Measurements from ENCODE around the gene RANBP10.

DNA sequence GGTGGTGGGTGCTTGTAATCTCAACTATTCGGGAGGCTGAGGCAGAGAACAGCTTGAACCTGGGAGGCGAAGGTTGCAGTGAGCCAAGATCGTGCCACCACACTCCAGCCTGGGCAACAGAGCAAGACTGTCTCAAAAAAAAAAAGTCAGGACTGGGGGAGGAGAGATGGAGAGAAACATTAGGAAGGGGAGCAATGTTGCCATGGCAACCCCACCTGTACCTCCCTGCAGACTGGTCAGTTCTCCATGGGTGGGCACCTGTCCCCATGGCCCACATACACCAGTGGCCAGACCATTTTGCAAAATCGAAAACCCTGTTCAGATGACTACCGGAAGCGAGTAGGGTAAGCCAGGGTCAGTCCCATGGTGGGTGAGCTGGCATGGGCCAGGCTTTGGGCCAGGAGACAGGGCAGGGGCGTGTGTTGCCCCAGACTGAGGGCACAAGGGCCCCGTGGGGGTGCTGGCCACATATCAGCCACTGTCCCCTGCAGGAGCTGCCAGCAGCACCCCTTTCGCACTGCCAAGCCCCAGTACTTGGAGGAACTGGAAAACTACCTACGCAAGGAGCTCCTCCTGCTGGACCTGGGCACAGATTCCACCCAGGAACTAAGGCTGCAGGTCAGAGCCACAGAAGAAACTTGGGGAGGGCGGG lies 14.4 kb upstream of the RANBP10 start:
- no peak for TF ChIP-seq TOX (CRISPR knock-in tag; IDR thresholded peaks at IDR 0.05; ENCODE audit: borderline replicate concordance)
- TF ChIP-seq PATZ1 (CRISPR knock-in tag; IDR thresholded peaks at IDR 0.05; ENCODE audit: borderline replicate concordance): no peak
- no peak for TF ChIP-seq ZNF70 (CRISPR knock-in tag; IDR thresholded peaks at IDR 0.05)
- no peak for TF ChIP-seq RARB (CRISPR knock-in tag; IDR thresholded peaks at IDR 0.05)
- no peak for TF ChIP-seq TCF4 (CRISPR knock-in tag; IDR thresholded peaks at IDR 0.05; ENCODE audit: borderline replicate concordance)
- no peak for TF ChIP-seq ZNF8 (CRISPR knock-in tag; IDR thresholded peaks at IDR 0.05)

Data from SK-N-SH treated with all-trans-retinoic acid at 6 μM for 48 hours (cell line).